Muscle of leg (tissue), 11 donors: ENCODE data around the gene SLC25A47. TPM values are rescaled to one million over a fixed set of nuclear protein-coding genes. Genes with fewer than 3 reads are reported as not detected.
"Not testable (repeated sequence)": the region's sequence is repeated elsewhere in the genome, so short reads cannot be mapped to it uniquely, and the experiment has no call there.

Experiments
- DNase-seq: peaks from one replicate; pipeline ENCODE4 v3.0.0; 2013
- H3K27ac ChIP-seq: one replicate; pipeline ENCODE4 v1.5.1; 2013; ENCODE audit warnings: mild to moderate bottlenecking, low read length, control low read depth
- H3K27me3 ChIP-seq: one replicate; pipeline ENCODE4 v1.6.1; 2013; ENCODE audit warnings: low read length; ENCODE audit not compliant: control insufficient read depth, insufficient read depth
- H3K36me3 ChIP-seq: one replicate; pipeline ENCODE4 v1.6.1; 2013; ENCODE audit warnings: low read length; ENCODE audit not compliant: control insufficient read depth, insufficient read depth
- H3K4me1 ChIP-seq: one replicate; pipeline ENCODE4 v1.6.1; 2013; ENCODE audit warnings: low read length; ENCODE audit not compliant: control insufficient read depth, insufficient read depth
- H3K4me3 ChIP-seq: one replicate; pipeline ENCODE4 v1.5.1; 2013; ENCODE audit warnings: low read length, control low read depth
- H3K9me3 ChIP-seq: replicated peaks from 2 replicates; pipeline ENCODE4 v1.6.1; 2013; ENCODE audit warnings: low read depth, low read length; ENCODE audit not compliant: control insufficient read depth
- whole genome bisulfite sequencing: methylation state at CpG from one replicate; pipeline ENCODE4 v1.1.5; 2013; ENCODE audit warnings: missing lambda C conversion rate; ENCODE audit not compliant: insufficient coverage; 5-methylcytosine and 5-hydroxymethylcytosine counted together
- polyA plus RNA-seq, 8 donors: library from polyadenylated mRNA; unstranded; fragments of 120-200 nt; gene quantifications; one replicate each; pipeline versions ENCODE4 v1.2.1 to v1.2.3, GENCODE V29; 2013; ENCODE audit warnings: inconsistent platforms in 1 of 8, low replicate concordance in 1 of 8; ENCODE audit not compliant: insufficient read length in 8 of 8, insufficient read depth in 1 of 8
- total RNA-seq: library from RNA; stranded (reverse); fragments of 120-200 nt; gene quantifications from one replicate; pipeline ENCODE4 v1.2.4, GENCODE V29; 2013

Gene SLC25A47
- total and polyA plus RNA-seq, 9 donors, result 0.08 to 0.57 (median 0.15) TPM; not detected in 2

DNA sequence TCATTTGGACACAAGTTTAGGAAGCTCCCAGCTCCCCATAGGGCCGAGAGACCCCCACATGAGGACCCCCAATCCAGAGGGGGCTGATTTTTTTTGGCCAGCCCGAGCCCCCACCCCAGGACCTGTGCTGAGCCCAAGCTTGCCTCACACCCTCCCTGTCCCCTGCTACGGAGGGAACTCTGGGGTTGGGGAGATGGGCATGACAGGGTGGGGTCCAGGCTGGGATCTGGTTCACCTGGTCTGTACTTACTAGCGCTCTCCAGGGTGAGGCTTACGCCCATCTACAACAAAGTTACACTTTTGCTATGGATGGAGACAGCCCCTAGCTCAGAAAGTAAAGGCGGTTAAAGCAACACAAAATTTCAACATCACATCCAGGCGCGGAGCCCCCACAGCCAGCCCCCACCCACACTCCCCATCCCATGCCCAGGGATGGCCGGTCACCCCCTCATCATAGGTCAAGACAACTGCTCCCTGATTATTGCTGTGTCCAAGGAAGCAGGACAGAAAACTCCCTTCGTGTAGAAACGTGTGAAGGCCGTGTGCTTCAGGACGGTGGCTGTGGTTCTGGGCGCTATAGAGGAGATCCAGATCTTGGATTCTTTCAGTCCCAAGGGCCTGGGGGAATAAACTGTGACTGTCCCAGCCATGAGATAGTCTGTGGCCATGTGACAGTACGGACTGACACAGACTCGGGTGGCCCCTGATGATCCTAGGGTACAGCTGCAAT is 27.6 kb upstream of the SLC25A47 start:
- 80% methylated on average over 11 of the region's 16 CpGs for WGBS
- DNase-seq, result no peak
- Histone ChIP-seq H3K27ac (no peak overlapping the region), H3K36me3 (peaks cover 31% of the 10 kb centered on the region), H3K27me3 (no peaks in the 10 kb centered on the region), H3K9me3 (no peaks in the 10 kb centered on the region), H3K4me3 (no peak overlapping the region), H3K4me1 (peaks cover 36% of the 10 kb centered on the region)

DNA sequence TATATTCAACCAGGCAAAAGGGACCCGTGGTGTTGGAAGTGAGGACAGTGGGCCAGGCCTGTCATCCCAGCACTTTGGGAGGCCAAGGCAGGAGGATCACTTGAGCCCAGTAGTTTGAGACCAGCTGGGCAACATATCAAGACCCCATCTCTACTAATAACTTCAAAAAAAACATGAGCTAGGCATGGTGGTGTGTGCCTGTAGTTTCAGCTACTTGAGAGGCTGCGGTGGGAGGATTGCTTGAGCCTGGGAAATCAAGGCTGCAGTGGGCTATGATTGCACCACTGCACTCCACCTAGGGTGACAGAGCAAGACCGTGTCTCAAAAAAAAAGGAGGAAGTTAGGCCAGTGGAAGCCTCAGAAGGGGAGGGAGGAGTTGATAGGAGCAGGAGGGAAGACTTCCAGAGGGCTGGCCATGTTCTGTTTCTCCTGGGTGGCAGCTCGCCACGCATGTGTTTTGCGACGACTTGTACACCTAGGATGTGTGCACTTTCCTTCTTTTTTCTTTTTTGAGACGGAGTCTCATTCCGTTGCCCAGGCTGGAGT is 27.0 kb upstream of the SLC25A47 start:
- H3K4me1 ChIP-seq, result peaks cover 33% of the 10 kb centered on the region
- peaks cover 25% of the 10 kb centered on the region for H3K36me3 ChIP-seq
- H3K9me3 ChIP-seq, result no peaks in the 10 kb centered on the region
- DNase-seq, result peak; percentile 34
- WGBS, result 80% methylated on average over 2 of the region's 9 CpGs
- no peak overlapping the region for H3K4me3 ChIP-seq
- H3K27me3 ChIP-seq, result no peaks in the 10 kb centered on the region
- no peak overlapping the region for H3K27ac ChIP-seq

- not testable (repeated sequence) for DNase-seq, H3K27me3 ChIP-seq, H3K4me3 ChIP-seq, H3K9me3 ChIP-seq
- H3K36me3 ChIP-seq, result peaks cover 20% of the 10 kb centered on the region
- WGBS, result 67% methylated on average over 5 of the region's 11 CpGs
- peaks cover 33% of the 10 kb centered on the region for H3K4me1 ChIP-seq
- H3K27ac ChIP-seq, result peak overlapping the region; percentile 72
Measured at GRCh38 chr14:100296729-100297128, 26.4 kb upstream of the SLC25A47 start.

DNA sequence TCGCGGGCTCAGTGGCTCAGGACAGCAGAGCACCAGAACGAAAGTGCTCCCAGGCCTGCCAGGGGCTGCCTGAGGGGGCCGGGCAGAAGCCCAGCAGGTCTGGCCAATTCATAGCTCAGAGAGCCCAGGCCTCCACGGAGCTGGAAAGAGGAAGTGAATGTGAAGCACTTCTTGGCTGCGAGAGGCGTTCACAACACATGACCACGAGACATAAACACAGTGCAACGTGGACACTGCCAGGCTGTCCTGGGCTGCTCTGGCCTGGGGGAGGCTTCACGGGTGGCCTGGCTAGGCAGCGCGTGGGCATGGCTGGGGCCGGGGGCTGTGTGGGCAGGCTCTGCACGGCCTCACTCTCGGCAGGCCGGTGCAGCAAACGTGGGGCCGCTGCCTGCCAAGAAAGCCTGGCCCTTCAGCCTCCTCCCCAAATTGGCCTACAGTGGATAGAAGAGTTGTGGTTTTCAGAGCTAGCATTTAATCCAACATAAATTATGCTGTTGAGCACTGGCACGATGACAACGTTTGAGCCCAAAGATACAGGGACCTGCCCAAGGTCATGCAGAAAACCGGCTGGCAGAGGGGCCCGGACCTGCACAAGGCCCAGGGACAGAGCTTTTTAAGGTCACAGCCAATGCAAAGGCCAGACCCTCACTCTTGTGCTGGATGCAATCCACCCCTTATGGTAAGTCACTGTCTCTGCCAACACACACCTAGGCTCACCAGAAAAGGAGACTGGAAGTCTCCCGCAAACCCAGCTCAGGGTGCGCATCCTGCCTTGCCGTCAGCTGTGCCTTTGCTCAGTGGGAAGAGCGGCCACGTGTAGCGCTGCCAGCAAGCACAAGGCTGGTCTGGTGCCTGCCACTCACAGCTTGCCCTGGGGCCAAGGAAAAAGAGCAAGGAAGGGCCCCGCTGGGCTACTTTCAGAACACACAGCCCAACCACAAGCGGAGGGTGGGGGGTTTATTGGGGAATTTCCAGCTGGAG is 25.5 kb upstream of the SLC25A47 start:
- Histone ChIP-seq H3K27ac (peak overlapping the region; percentile 72), H3K4me3 (no peak overlapping the region), H3K9me3 (no peaks in the 10 kb centered on the region), H3K27me3 (no peaks in the 10 kb centered on the region), H3K4me1 (peaks cover 33% of the 10 kb centered on the region), H3K36me3 (peaks cover 15% of the 10 kb centered on the region)
- 40% methylated on average over 22 of the region's 30 CpGs for WGBS
- peak; percentile 95 for DNase-seq

DNA sequence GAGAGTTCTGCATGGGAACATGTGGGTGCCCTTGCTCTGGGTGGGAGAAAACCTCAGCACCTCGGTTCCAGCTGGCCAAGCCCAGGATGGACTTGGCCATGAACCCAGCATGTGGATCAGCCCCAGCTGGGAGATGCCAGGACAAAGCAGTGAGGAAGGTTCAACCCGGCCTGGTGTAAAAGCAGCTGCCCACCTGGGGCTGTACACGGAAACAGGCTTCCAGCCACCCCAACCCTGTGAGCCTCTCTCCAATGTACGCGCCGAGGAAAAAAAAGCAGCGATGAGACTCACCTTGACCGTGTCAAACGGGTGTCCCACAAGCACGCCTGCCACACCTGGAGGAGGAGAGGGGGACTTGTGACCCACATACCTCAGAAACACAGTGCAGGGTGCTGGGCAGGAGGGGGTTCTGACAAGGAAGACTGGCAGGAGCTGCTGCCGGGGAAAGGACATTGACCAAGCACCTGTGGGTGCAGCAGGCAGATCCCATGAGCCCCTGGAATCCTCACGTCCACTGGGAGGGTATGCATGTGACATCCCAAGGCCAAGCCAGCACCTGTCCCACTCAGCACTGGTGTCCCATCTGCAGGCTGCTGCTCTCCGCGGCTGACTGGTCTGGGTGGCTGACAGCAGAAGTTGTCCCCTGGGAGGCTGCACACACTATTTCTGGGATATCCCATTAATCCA is 24.4 kb upstream of the SLC25A47 start:
- Histone ChIP-seq H3K4me3 (no peak overlapping the region), H3K27me3 (no peaks in the 10 kb centered on the region), H3K9me3 (no peaks in the 10 kb centered on the region), H3K4me1 (peaks cover 30% of the 10 kb centered on the region), H3K36me3 (peaks cover 6% of the 10 kb centered on the region), H3K27ac (no peak overlapping the region)
- 83% methylated on average over 6 of the region's 14 CpGs for whole genome bisulfite sequencing
- peak; percentile 21 for DNase-seq

DNA sequence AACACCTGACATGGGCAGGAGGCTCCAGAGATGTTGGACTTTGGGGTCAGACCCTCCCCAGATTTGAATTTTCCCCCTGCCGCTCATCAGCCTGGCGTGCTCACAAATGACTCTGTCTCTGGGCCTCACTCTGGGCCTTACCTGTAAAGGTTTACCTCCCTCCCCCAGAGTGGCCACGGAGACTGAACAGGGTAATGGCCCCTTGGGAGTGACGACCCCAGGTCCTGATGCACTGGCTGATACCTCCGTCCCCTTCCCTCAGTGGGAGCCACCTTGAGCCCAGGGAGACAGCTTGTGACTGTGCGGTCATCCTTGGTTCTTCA is 23.9 kb upstream of the SLC25A47 start:
- Histone ChIP-seq H3K9me3 (no peaks in the 10 kb centered on the region), H3K4me1 (peaks cover 28% of the 10 kb centered on the region), H3K27me3 (no peaks in the 10 kb centered on the region), H3K4me3 (no peak overlapping the region), H3K36me3 (peaks cover 6% of the 10 kb centered on the region), H3K27ac (no peak overlapping the region)
- no peak for DNase-seq
- 85% methylated on average over 4 of the region's 6 CpGs for WGBS

DNA sequence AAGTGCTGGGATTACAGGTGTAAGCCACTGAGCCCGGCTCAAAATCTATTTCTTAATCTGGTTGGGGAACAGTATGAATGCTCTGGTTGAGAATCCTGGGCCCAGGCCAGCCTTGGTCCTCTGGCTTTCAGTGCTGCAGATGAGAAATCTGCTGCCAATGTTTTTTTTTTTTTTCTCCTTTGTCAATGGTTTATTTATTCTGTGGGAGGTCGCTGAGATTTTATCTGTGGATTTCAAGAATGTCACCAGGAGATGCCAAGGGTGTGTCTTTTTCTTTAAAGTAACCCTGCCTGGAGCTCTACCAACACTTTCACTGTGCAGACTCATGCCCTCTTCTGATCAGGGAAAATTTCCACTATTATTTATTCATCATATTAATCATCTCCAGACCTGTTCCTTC is 20.5 kb upstream of the SLC25A47 start:
- Histone ChIP-seq H3K27ac (no peak overlapping the region), H3K27me3 (peaks cover 11% of the 10 kb centered on the region), H3K4me3 (no peak overlapping the region), H3K36me3 (no peaks in the 10 kb centered on the region), H3K9me3 (no peaks in the 10 kb centered on the region), H3K4me1 (peaks cover 34% of the 10 kb centered on the region)
- no peak for DNase-seq
- WGBS, result 78% methylated on average over 1 of the region's 2 CpGs

DNA sequence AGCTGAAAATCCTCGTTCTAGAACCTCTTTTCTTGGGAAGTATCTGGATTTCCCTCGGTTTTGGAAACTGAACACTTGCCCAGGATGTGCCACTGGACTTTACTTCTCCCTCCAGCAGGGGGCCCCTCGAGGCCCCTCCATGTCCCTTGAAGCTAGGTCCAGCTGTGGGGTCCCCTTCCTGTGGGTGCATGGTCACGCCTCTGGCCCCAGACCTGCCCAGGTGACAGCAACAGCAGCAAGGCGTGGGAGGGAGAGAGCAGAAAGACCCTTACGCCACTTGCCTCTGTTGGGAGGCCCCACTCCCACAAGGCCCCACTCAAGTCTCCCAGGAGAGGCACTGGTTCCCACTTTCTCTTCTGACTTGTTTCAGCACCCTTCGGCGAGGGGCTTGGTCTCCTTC is 20.0 kb upstream of the SLC25A47 start:
- 74% methylated on average over 8 of the region's 8 CpGs for whole genome bisulfite sequencing
- H3K27ac ChIP-seq, result no peak overlapping the region

GRCh38 chr14:100303925-100304324 is 19.2 kb upstream of the SLC25A47 start:
- no peaks in the 10 kb centered on the region for H3K9me3 ChIP-seq
- peaks cover 35% of the 10 kb centered on the region for H3K4me1 ChIP-seq
- no peaks in the 10 kb centered on the region for H3K36me3 ChIP-seq
- no peak overlapping the region for H3K4me3 ChIP-seq
- peaks cover 11% of the 10 kb centered on the region for H3K27me3 ChIP-seq
- no peak overlapping the region for H3K27ac ChIP-seq
- WGBS, result 86% methylated on average over 1 of the region's 4 CpGs
- DNase-seq, result no peak

More for the DNA sequence above, 20.0 kb upstream of the SLC25A47 start:
- H3K9me3 ChIP-seq, result no peaks in the 10 kb centered on the region
- no peaks in the 10 kb centered on the region for H3K36me3 ChIP-seq
- H3K4me3 ChIP-seq, result no peak overlapping the region
- H3K4me1 ChIP-seq, result peaks cover 35% of the 10 kb centered on the region
- peaks cover 11% of the 10 kb centered on the region for H3K27me3 ChIP-seq
- no peak for DNase-seq
